Esophagus muscularis mucosa (tissue), 4 donors: Measurements from ENCODE around the gene GMEB1. TPM values are rescaled to one million over a fixed set of nuclear protein-coding genes. Genes with fewer than 3 reads are reported as not detected.
"Not testable (repeated sequence)": the region's sequence is repeated elsewhere in the genome, so short reads cannot be mapped to it uniquely, and the experiment has no call there.

Source experiments
- DNase-seq: peaks from one replicate; pipeline ENCODE4 v3.0.0-alpha.2; 2017; ENCODE audit errors: extremely low spot score
- H3K27ac ChIP-seq, 4 donors: fragments of 200-600 bp; sonication (generic); replicated peaks in 1 of 4; 1 replicate in 3 of 4; 2 replicates in 1 of 4; pipeline ENCODE4 v1.5.1; 2016 to 2019; ENCODE audit warnings: mild to moderate bottlenecking in 1 of 4
- H3K27me3 ChIP-seq, 4 donors: fragments of 200-600 bp; sonication (generic); one replicate each; pipeline versions ENCODE4 v1.5.1 to v1.6.0; 2016 to 2019
- H3K36me3 ChIP-seq, 4 donors: fragments of 200-600 bp; sonication (generic); one replicate each; pipeline ENCODE4 v1.5.1; 2016 to 2019
- H3K4me1 ChIP-seq, 4 donors: fragments of 200-600 bp; sonication (generic); one replicate each; pipeline ENCODE4 v1.5.1; 2016 to 2019
- H3K4me3 ChIP-seq, 4 donors: fragments of 200-600 bp; sonication (generic); 1 replicate in 2 of 4; 2 replicates in 2 of 4; pipeline ENCODE4 v1.5.1; 2016 to 2019; ENCODE audit warnings: mild to moderate bottlenecking in 4 of 4, moderate library complexity in 1 of 4
- H3K9me3 ChIP-seq, 4 donors: fragments of 200-600 bp; sonication (generic); 1 replicate in 3 of 4; 2 replicates in 1 of 4; pipeline ENCODE4 v1.5.1; 2016 to 2019
- CTCF ChIP-seq, 3 experiments: fragments of 200-600 bp in 2 of 3; fragments of 450-650 bp in 1 of 3; sonication (generic) in 2 of 3; IDR thresholded peaks; one replicate each; pipeline ENCODE4 v1.5.1; 2017 to 2019; ENCODE audit warnings: antibody characterized with exemption in 3 of 3, mild to moderate bottlenecking in 2 of 3, moderate library complexity in 1 of 3
- EP300 ChIP-seq: sonication (generic); formaldehyde crosslinking; IDR thresholded peaks from one replicate; pipeline ENCODE4 v1.6.1; 2017; ENCODE audit warnings: antibody characterized with exemption
- POLR2A ChIP-seq: fragments of 450-650 bp; IDR thresholded peaks from one replicate; pipeline ENCODE4 v1.6.1; 2017; ENCODE audit warnings: antibody characterized with exemption, moderate library complexity, mild to moderate bottlenecking, low read depth
- POLR2AphosphoS5 ChIP-seq, 2 donors: sonication (generic); formaldehyde crosslinking; IDR thresholded peaks; one replicate each; pipeline ENCODE4 v1.6.1; 2017; ENCODE audit warnings: antibody characterized with exemption in 2 of 2
- WGBS: methylation state at CpG from one replicate; pipeline ENCODE4 v1.1.5; 2018; 5-methylcytosine and 5-hydroxymethylcytosine counted together
- intact Hi-C: fragments of 100-400 bp; cut with DNase I; formaldehyde crosslinking; loops from one replicate; pipeline ENCODE4 v1.15.1; 2023
- total RNA-seq, 4 donors: library from RNA; depleted of rRNA; stranded (reverse); fragments of >200 nt; gene quantifications; one replicate each; pipeline versions ENCODE4 v1.1.0 to v1.2.1, GENCODE V29; 2016

GMEB1 gene
- total RNA-seq, 4 donors from 2014 or later, result 7.1 to 11.0 (median 9.8) TPM

GRCh38 chr1:28680151-28680550, 11.6 kb downstream of the GMEB1 start:
- Histone ChIP-seq H3K4me3 (no peak overlapping the region), H3K27ac (no peak overlapping the region), H3K27me3 (no peaks in the 10 kb centered on the region), H3K36me3 (peaks cover 6 to 37% (median 27%) of the 10 kb centered on the region in 4 donors), H3K9me3 (no peaks in the 10 kb centered on the region), H3K4me1 (no peaks in the 10 kb centered on the region)
- DNase-seq, result no peak
- no peak for TF ChIP-seq EP300
- TF ChIP-seq POLR2A, result no peak
- no peak for TF ChIP-seq POLR2AphosphoS5 (IDR thresholded peaks at IDR 0.05)
- TF ChIP-seq CTCF (IDR thresholded peaks at IDR 0.05), result no peak
- 95% methylated on average over 4 of the region's 4 CpGs for WGBS
- intact Hi-C loops, result no loop called here

GRCh38 chr1:28682840-28683239, 14.3 kb downstream of the GMEB1 start:
- intact Hi-C loops, result no loop called here
- Histone ChIP-seq H3K9me3 (no peaks in the 10 kb centered on the region), H3K27ac (no peak overlapping the region), H3K4me3 (no peak overlapping the region), H3K27me3 (no peaks in the 10 kb centered on the region), H3K4me1 (no peaks in the 10 kb centered on the region), H3K36me3 (peaks cover 6 to 54% (median 38%) of the 10 kb centered on the region in 4 donors)
- no peak for DNase-seq
- TF ChIP-seq CTCF (IDR thresholded peaks at IDR 0.05) (no peak), POLR2AphosphoS5 (IDR thresholded peaks at IDR 0.05) (no peak), POLR2A (no peak), EP300 (no peak)
- 92% methylated on average over 6 of the region's 6 CpGs for WGBS

- WGBS, result 93% methylated on average over 4 of the region's 4 CpGs
- TF ChIP-seq POLR2A (no peak), CTCF (IDR thresholded peaks at IDR 0.05) (no peak), POLR2AphosphoS5 (IDR thresholded peaks at IDR 0.05) (no peak), EP300 (no peak)
- no peaks in the 10 kb centered on the region for H3K9me3 ChIP-seq
- no peaks in the 10 kb centered on the region for H3K4me1 ChIP-seq
- no peak overlapping the region for H3K27ac ChIP-seq
- H3K36me3 ChIP-seq, result peaks cover 6 to 59% (median 39%) of the 10 kb centered on the region in 4 donors
- intact Hi-C loops, result no loop called here
- no peaks in the 10 kb centered on the region for H3K27me3 ChIP-seq
- DNase-seq, result no peak
- H3K4me3 ChIP-seq, result no peak overlapping the region
Observed at GRCh38 chr1:28684937-28685336, 16.4 kb downstream of the GMEB1 start.

- DNase-seq, H3K27ac ChIP-seq, H3K4me3 ChIP-seq, H3K27me3 ChIP-seq, H3K9me3 ChIP-seq, intact Hi-C loops, H3K4me1 ChIP-seq: not testable (repeated sequence)
- H3K36me3 ChIP-seq, result peaks cover 38 to 70% (median 55%) of the 10 kb centered on the region in 4 donors
- WGBS, result 90% methylated on average over 1 of the region's 1 CpG
Observed at GRCh38 chr1:28691627-28692026, 23.0 kb downstream of the GMEB1 start.

- peaks cover 20 to 95% (median 82%) of the 10 kb centered on the region in 4 donors for H3K36me3 ChIP-seq
- no peak overlapping the region for H3K4me3 ChIP-seq
- intact Hi-C loops, result no loop called here
- no peak for DNase-seq
- TF ChIP-seq CTCF (IDR thresholded peaks at IDR 0.05) (no peak), POLR2A (no peak), POLR2AphosphoS5 (IDR thresholded peaks at IDR 0.05) (no peak), EP300 (no peak)
- H3K9me3 ChIP-seq, result no peaks in the 10 kb centered on the region
- WGBS, result 92% methylated on average over 3 of the region's 3 CpGs
- H3K4me1 ChIP-seq, result no peaks in the 10 kb centered on the region
- H3K27me3 ChIP-seq, result no peaks in the 10 kb centered on the region
- no peak overlapping the region for H3K27ac ChIP-seq
Observed at GRCh38 chr1:28703629-28704028, 35.0 kb downstream of the GMEB1 start.
